ENCODE results near the gene ABCD2. TPM values are rescaled to one million over a fixed set of nuclear protein-coding genes. Genes with fewer than 3 reads are reported as not detected.
"Not testable (repeated sequence)": the region's sequence is repeated elsewhere in the genome, so short reads cannot be mapped to it uniquely, and the experiment has no call there.

Gene ABCD2
- total RNA-seq, 2 experiments from 2014 or later = 2.8 to 3.0 TPM

- ChIA-PET CTCF (interaction anchor here (1.4 kb wide), 1 partner anchor 174 kb away, joined by 4 read pairs; the partner anchor contains the start of gene KIF21A), POLR2A (no interaction called here)
Observed at GRCh38 chr12:39616666-39617065, 2.9 kb downstream of the ABCD2 start.

GRCh38 chr12:39616251-39616650 is 3.4 kb downstream of the ABCD2 start:
- CTCF ChIA-PET = interaction anchor here (1.4 kb wide), 1 partner anchor 174 kb away, joined by 4 read pairs; the partner anchor contains the start of gene KIF21A

GRCh38 chr12:39613525-39613924 is 6.1 kb downstream of the ABCD2 start:
- POLR2A ChIA-PET = no interaction called here

More at GRCh38 chr12:39616251-39616650, 3.4 kb downstream of the ABCD2 start:
- POLR2A ChIA-PET = no interaction called here

GRCh38 chr12:39612250-39612649 is 7.4 kb downstream of the ABCD2 start:
- ChIA-PET POLR2A (no interaction called here), CTCF (interaction anchor here (1.7 kb wide), 1 partner anchor 8 kb away, joined by 8 read pairs; the partner anchor contains the start of gene ABCD2)

More at GRCh38 chr12:39613525-39613924, 6.1 kb downstream of the ABCD2 start:
- CTCF ChIA-PET = no interaction called here

- POLR2A ChIA-PET = interaction anchor here (1.1 kb wide), 1 partner anchor 9 kb away, joined by 4 read pairs; no protein-coding TSS in a partner anchor
- CTCF ChIA-PET = interaction anchor here (0.6 to 1.7 kb wide), 2 partner anchors 8 to 584 kb away, joined by 3 to 8 read pairs; partner anchors contain the start of gene ABCD2
Observed at GRCh38 chr12:39611818-39612217, 7.8 kb downstream of the ABCD2 start.

GRCh38 chr12:39610436-39611025 is 9.1 kb downstream of the ABCD2 start:
- POLR2A ChIA-PET = interaction anchor here (0.9 to 1.1 kb wide), 3 partner anchors 9 to 167 kb away, joined by 3 to 4 read pairs (median 3); partner anchors contain the start of gene ABCD2
- CTCF ChIA-PET = interaction anchor here (1.7 kb wide), 1 partner anchor 10 kb away, joined by 8 read pairs; the partner anchor contains the start of gene ABCD2

GRCh38 chr12:39606712-39607423 is 12.7 kb downstream of the ABCD2 start:
- ChIA-PET CTCF (no interaction called here), POLR2A (no interaction called here)

- POLR2A ChIA-PET = interaction anchor here (0.5 to 1.0 kb wide), 2 partner anchors 14 to 43 kb away, joined by 4 to 5 read pairs; partner anchors contain the start of gene ABCD2
- CTCF ChIA-PET = no interaction called here
Observed at GRCh38 chr12:39605996-39606395, 13.6 kb downstream of the ABCD2 start.

- ChIA-PET POLR2A (interaction anchor here (0.5 to 1.0 kb wide), 2 partner anchors 14 to 44 kb away, joined by 4 to 5 read pairs; partner anchors contain the start of gene ABCD2), CTCF (no interaction called here)
Observed at GRCh38 chr12:39605501-39605900, 14.1 kb downstream of the ABCD2 start.

GRCh38 chr12:39603065-39603464 is 16.5 kb downstream of the ABCD2 start:
- ChIA-PET POLR2A (no interaction called here), CTCF (no interaction called here)

- CTCF ChIA-PET, POLR2A ChIA-PET: not testable (repeated sequence)
Observed at GRCh38 chr12:39601951-39602350, 17.7 kb downstream of the ABCD2 start.

GRCh38 chr12:39595928-39596327 is 23.7 kb downstream of the ABCD2 start:
- POLR2A ChIA-PET = interaction anchor here (0.6 kb wide), 1 partner anchor 132 kb away, joined by 9 read pairs; no protein-coding TSS in a partner anchor
- CTCF ChIA-PET = no interaction called here

- POLR2A ChIA-PET = no interaction called here
- CTCF ChIA-PET = no interaction called here
Observed at GRCh38 chr12:39592295-39592694, 27.3 kb downstream of the ABCD2 start.

GRCh38 chr12:39588348-39588747 is 31.3 kb downstream of the ABCD2 start:
- POLR2A ChIA-PET = no interaction called here

GRCh38 chr12:39587225-39587624 is 32.4 kb downstream of the ABCD2 start:
- CTCF ChIA-PET = interaction anchor here (1.2 kb wide), 1 partner anchor 11 kb away, joined by 3 read pairs; no protein-coding TSS in a partner anchor
- POLR2A ChIA-PET = no interaction called here

More at GRCh38 chr12:39588348-39588747, 31.3 kb downstream of the ABCD2 start:
- CTCF ChIA-PET = no interaction called here

GRCh38 chr12:39586816-39587215 is 32.8 kb downstream of the ABCD2 start:
- ChIA-PET CTCF (interaction anchor here (1.2 kb wide), 1 partner anchor 11 kb away, joined by 3 read pairs; no protein-coding TSS in a partner anchor), POLR2A (no interaction called here)

- CTCF ChIA-PET = no interaction called here
Observed at GRCh38 chr12:39581592-39581991, 38.0 kb downstream of the ABCD2 start.

GRCh38 chr12:39575498-39575875 is 44.1 kb downstream of the ABCD2 start:
- POLR2A ChIA-PET = no interaction called here
- CTCF ChIA-PET = interaction anchor here (1.4 kb wide), 1 partner anchor 11 kb away, joined by 3 read pairs; no protein-coding TSS in a partner anchor

More at GRCh38 chr12:39581592-39581991, 38.0 kb downstream of the ABCD2 start:
- POLR2A ChIA-PET = no interaction called here

GRCh38 chr12:39574785-39575497 is 44.7 kb downstream of the ABCD2 start:
- ChIA-PET POLR2A (no interaction called here), CTCF (no interaction called here)

GRCh38 chr12:39574378-39574777 is 45.2 kb downstream of the ABCD2 start:
- POLR2A ChIA-PET = no interaction called here
- CTCF ChIA-PET = no interaction called here
